ENCODE data around the gene VWCE.

VWCE gene

GRCh38 chr11:61335355-61335710 is 40.2 kb upstream of the VWCE start:
- Histone ChIP-seq H3K27me3 (ENCODE audit: control insufficient read depth in 1 of 2, insufficient read depth in 2 of 2, low read length in 2 of 2) (no peaks in the 10 kb centered on the region), H3K4me3 (ENCODE audit: low read length in 2 of 2) (no peak overlapping the region), H3K27ac (ENCODE audit: low read length) (no peak overlapping the region), H3K9me3 (ENCODE audit: control insufficient read depth in 2 of 2, low read length in 2 of 2) (no peaks in the 10 kb centered on the region), H3K9ac (ENCODE audit: low read length in 2 of 2) (peak overlapping the region in 1 of 2 donors; percentile 42), H3K4me1 (ENCODE audit: control insufficient read depth, insufficient read depth, low read length) (peaks cover 37% of the 10 kb centered on the region), H3K36me3 (ENCODE audit: control insufficient read depth in 2 of 2, insufficient read depth in 2 of 2, low read length in 2 of 2) (peaks cover 0 to 3% of the 10 kb centered on the region in 2 donors)

- Histone ChIP-seq H3K9ac (ENCODE audit: low read length in 2 of 2) (peak overlapping the region in 1 of 2 donors; percentile 42), H3K27ac (ENCODE audit: low read length) (no peak overlapping the region), H3K4me3 (ENCODE audit: low read length in 2 of 2) (no peak overlapping the region), H3K27me3 (ENCODE audit: control insufficient read depth in 1 of 2, insufficient read depth in 2 of 2, low read length in 2 of 2) (no peaks in the 10 kb centered on the region), H3K4me1 (ENCODE audit: control insufficient read depth, insufficient read depth, low read length) (peaks cover 37% of the 10 kb centered on the region), H3K9me3 (ENCODE audit: control insufficient read depth in 2 of 2, low read length in 2 of 2) (no peaks in the 10 kb centered on the region), H3K36me3 (ENCODE audit: control insufficient read depth in 2 of 2, insufficient read depth in 2 of 2, low read length in 2 of 2) (peaks cover 0 to 6% of the 10 kb centered on the region in 2 donors)
Measured at GRCh38 chr11:61334434-61335354, 39.6 kb upstream of the VWCE start.

- peak overlapping the region; percentile 76 to 96 for H3K4me3 ChIP-seq (ENCODE audit: low read length in 2 of 2)
- peaks cover 7 to 14% of the 10 kb centered on the region in 2 donors for H3K36me3 ChIP-seq (ENCODE audit: control insufficient read depth in 2 of 2, insufficient read depth in 2 of 2, low read length in 2 of 2)
- H3K27me3 ChIP-seq (ENCODE audit: control insufficient read depth in 1 of 2, insufficient read depth in 2 of 2, low read length in 2 of 2) = no peaks in the 10 kb centered on the region
- H3K9me3 ChIP-seq (ENCODE audit: control insufficient read depth in 2 of 2, low read length in 2 of 2) = no peaks in the 10 kb centered on the region
- H3K9ac ChIP-seq (ENCODE audit: low read length in 2 of 2) = peak overlapping the region; percentile 92 to 96
- H3K27ac ChIP-seq (ENCODE audit: low read length) = peak overlapping the region; percentile 92
- peaks cover 37% of the 10 kb centered on the region for H3K4me1 ChIP-seq (ENCODE audit: control insufficient read depth, insufficient read depth, low read length)
Measured at GRCh38 chr11:61333550-61334433, 38.7 kb upstream of the VWCE start.

GRCh38 chr11:61332797-61333549 is 37.9 kb upstream of the VWCE start, which contains the start of the genes DDB1 and TKFC:
Gene DDB1, minus strand, starts transcription at chr11:61333105. Its CDS starts 137 bp downstream, at chr11:61332968.
Gene TKFC, plus strand, starts transcription at chr11:61333228. Its CDS starts 1,501 bp downstream, at chr11:61334729.
- peak within 1 kb of the TSS; percentile 92 to 96 for H3K9ac ChIP-seq (ENCODE audit: low read length in 2 of 2)
- peaks cover 10 to 11% of the 10 kb centered on the region in 2 donors for H3K36me3 ChIP-seq (ENCODE audit: control insufficient read depth in 2 of 2, insufficient read depth in 2 of 2, low read length in 2 of 2)
- H3K27me3 ChIP-seq (ENCODE audit: control insufficient read depth in 1 of 2, insufficient read depth in 2 of 2, low read length in 2 of 2) = no peaks in the 10 kb centered on the region
- H3K9me3 ChIP-seq (ENCODE audit: control insufficient read depth in 2 of 2, low read length in 2 of 2) = no peaks in the 10 kb centered on the region
- H3K27ac ChIP-seq (ENCODE audit: low read length) = peak within 1 kb of the TSS; percentile 92
- peaks cover 37% of the 10 kb centered on the region for H3K4me1 ChIP-seq (ENCODE audit: control insufficient read depth, insufficient read depth, low read length)
- H3K4me3 ChIP-seq (ENCODE audit: low read length in 2 of 2) = peak within 1 kb of the TSS; percentile 76 to 96

- H3K36me3 ChIP-seq (ENCODE audit: control insufficient read depth in 2 of 2, insufficient read depth in 2 of 2, low read length in 2 of 2) = peaks cover 12 to 15% of the 10 kb centered on the region in 2 donors
- peak overlapping the region; percentile 92 to 96 for H3K9ac ChIP-seq (ENCODE audit: low read length in 2 of 2)
- no peaks in the 10 kb centered on the region for H3K27me3 ChIP-seq (ENCODE audit: control insufficient read depth in 1 of 2, insufficient read depth in 2 of 2, low read length in 2 of 2)
- peak overlapping the region; percentile 76 to 96 for H3K4me3 ChIP-seq (ENCODE audit: low read length in 2 of 2)
- H3K27ac ChIP-seq (ENCODE audit: low read length) = peak overlapping the region; percentile 92
- peaks cover 37% of the 10 kb centered on the region for H3K4me1 ChIP-seq (ENCODE audit: control insufficient read depth, insufficient read depth, low read length)
- H3K9me3 ChIP-seq (ENCODE audit: control insufficient read depth in 2 of 2, low read length in 2 of 2) = no peaks in the 10 kb centered on the region
Measured at GRCh38 chr11:61332281-61332796, 37.2 kb upstream of the VWCE start.

- Histone ChIP-seq H3K27me3 (ENCODE audit: control insufficient read depth in 1 of 2, insufficient read depth in 2 of 2, low read length in 2 of 2) (no peaks in the 10 kb centered on the region), H3K27ac (ENCODE audit: low read length) (no peak overlapping the region), H3K4me3 (ENCODE audit: low read length in 2 of 2) (peak overlapping the region; percentile 76 to 96), H3K4me1 (ENCODE audit: control insufficient read depth, insufficient read depth, low read length) (peaks cover 37% of the 10 kb centered on the region), H3K36me3 (ENCODE audit: control insufficient read depth in 2 of 2, insufficient read depth in 2 of 2, low read length in 2 of 2) (peaks cover 15 to 17% of the 10 kb centered on the region in 2 donors), H3K9ac (ENCODE audit: low read length in 2 of 2) (peak overlapping the region; percentile 92 to 96), H3K9me3 (ENCODE audit: control insufficient read depth in 2 of 2, low read length in 2 of 2) (no peaks in the 10 kb centered on the region)
Measured at GRCh38 chr11:61331651-61332050, 36.5 kb upstream of the VWCE start.

GRCh38 chr11:61329871-61330270 is 34.8 kb upstream of the VWCE start:
- Histone ChIP-seq H3K36me3 (ENCODE audit: control insufficient read depth in 2 of 2, insufficient read depth in 2 of 2, low read length in 2 of 2) (peaks cover 25 to 27% of the 10 kb centered on the region in 2 donors), H3K9ac (ENCODE audit: low read length in 2 of 2) (no peak overlapping the region), H3K27me3 (ENCODE audit: control insufficient read depth in 1 of 2, insufficient read depth in 2 of 2, low read length in 2 of 2) (no peaks in the 10 kb centered on the region), H3K27ac (ENCODE audit: low read length) (no peak overlapping the region), H3K4me3 (ENCODE audit: low read length in 2 of 2) (no peak overlapping the region), H3K4me1 (ENCODE audit: control insufficient read depth, insufficient read depth, low read length) (peaks cover 25% of the 10 kb centered on the region), H3K9me3 (ENCODE audit: control insufficient read depth in 2 of 2, low read length in 2 of 2) (no peaks in the 10 kb centered on the region)

GRCh38 chr11:61328351-61328750 is 33.2 kb upstream of the VWCE start:
- H3K9ac ChIP-seq (ENCODE audit: low read length in 2 of 2) = no peak overlapping the region
- H3K36me3 ChIP-seq (ENCODE audit: control insufficient read depth in 2 of 2, insufficient read depth in 2 of 2, low read length in 2 of 2) = peaks cover 33 to 34% of the 10 kb centered on the region in 2 donors
- no peak overlapping the region for H3K4me3 ChIP-seq (ENCODE audit: low read length in 2 of 2)
- H3K4me1 ChIP-seq (ENCODE audit: control insufficient read depth, insufficient read depth, low read length) = peaks cover 17% of the 10 kb centered on the region
- H3K9me3 ChIP-seq (ENCODE audit: control insufficient read depth in 2 of 2, low read length in 2 of 2) = no peaks in the 10 kb centered on the region
- no peak overlapping the region for H3K27ac ChIP-seq (ENCODE audit: low read length)
- no peaks in the 10 kb centered on the region for H3K27me3 ChIP-seq (ENCODE audit: control insufficient read depth in 1 of 2, insufficient read depth in 2 of 2, low read length in 2 of 2)

GRCh38 chr11:61327669-61328071 is 32.6 kb upstream of the VWCE start:
- Histone ChIP-seq H3K4me1 (ENCODE audit: control insufficient read depth, insufficient read depth, low read length) (peaks cover 14% of the 10 kb centered on the region), H3K27me3 (ENCODE audit: control insufficient read depth in 1 of 2, insufficient read depth in 2 of 2, low read length in 2 of 2) (no peaks in the 10 kb centered on the region), H3K27ac (ENCODE audit: low read length) (no peak overlapping the region), H3K36me3 (ENCODE audit: control insufficient read depth in 2 of 2, insufficient read depth in 2 of 2, low read length in 2 of 2) (peaks cover 40 to 41% of the 10 kb centered on the region in 2 donors), H3K9ac (ENCODE audit: low read length in 2 of 2) (no peak overlapping the region), H3K9me3 (ENCODE audit: control insufficient read depth in 2 of 2, low read length in 2 of 2) (no peaks in the 10 kb centered on the region), H3K4me3 (ENCODE audit: low read length in 2 of 2) (no peak overlapping the region)

Measured in stomach smooth muscle (tissue), 2 donors.